Stimulated activated naive CD8-positive, alpha-beta T cell treated with anti-CD3 and anti-CD28 coated beads, Interleukin-15, amount 100 ng/mL, for 72 hours (primary cell): ENCODE results near the gene BLID.

Experiments used
- ATAC-seq: fragments of 150-1000 bp; cut with Tn5 transposase; 2 replicates; pipeline ENCODE4 v1.10.0; 2021; ENCODE audit warnings: mild to moderate bottlenecking, moderate library complexity
- DNase-seq, 2 donors: peaks; one replicate each; pipeline ENCODE4 v3.0.0; 2021 to 2022
- H3K27ac Mint-ChIP-seq, 2 donors: one replicate each; pipeline ENCODE4 v1.8.0; 2022; ENCODE audit warnings: mild to moderate bottlenecking in 2 of 2, mixed read lengths in 2 of 2, moderate library complexity in 2 of 2
- H3K27me3 Mint-ChIP-seq: one replicate; pipeline ENCODE4 v1.8.0; 2022; ENCODE audit warnings: mixed read lengths
- H3K4me1 Mint-ChIP-seq: one replicate; pipeline ENCODE4 v1.8.0; 2022; ENCODE audit warnings: mild to moderate bottlenecking, mixed read lengths
- H3K4me3 Mint-ChIP-seq, 2 donors: one replicate each; pipeline ENCODE4 v1.8.0; 2022; ENCODE audit warnings: mild to moderate bottlenecking in 2 of 2, mixed read lengths in 2 of 2, moderate library complexity in 1 of 2
- H3K9me3 Mint-ChIP-seq, 2 donors: one replicate each; pipeline ENCODE4 v1.8.0; 2022; ENCODE audit warnings: mixed read lengths in 2 of 2

Gene BLID, protein sequence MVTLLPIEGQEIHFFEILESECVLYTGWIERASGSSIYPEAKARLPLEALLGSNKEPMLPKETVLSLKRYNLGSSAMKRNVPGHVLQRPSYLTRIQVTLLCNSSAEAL

DNA sequence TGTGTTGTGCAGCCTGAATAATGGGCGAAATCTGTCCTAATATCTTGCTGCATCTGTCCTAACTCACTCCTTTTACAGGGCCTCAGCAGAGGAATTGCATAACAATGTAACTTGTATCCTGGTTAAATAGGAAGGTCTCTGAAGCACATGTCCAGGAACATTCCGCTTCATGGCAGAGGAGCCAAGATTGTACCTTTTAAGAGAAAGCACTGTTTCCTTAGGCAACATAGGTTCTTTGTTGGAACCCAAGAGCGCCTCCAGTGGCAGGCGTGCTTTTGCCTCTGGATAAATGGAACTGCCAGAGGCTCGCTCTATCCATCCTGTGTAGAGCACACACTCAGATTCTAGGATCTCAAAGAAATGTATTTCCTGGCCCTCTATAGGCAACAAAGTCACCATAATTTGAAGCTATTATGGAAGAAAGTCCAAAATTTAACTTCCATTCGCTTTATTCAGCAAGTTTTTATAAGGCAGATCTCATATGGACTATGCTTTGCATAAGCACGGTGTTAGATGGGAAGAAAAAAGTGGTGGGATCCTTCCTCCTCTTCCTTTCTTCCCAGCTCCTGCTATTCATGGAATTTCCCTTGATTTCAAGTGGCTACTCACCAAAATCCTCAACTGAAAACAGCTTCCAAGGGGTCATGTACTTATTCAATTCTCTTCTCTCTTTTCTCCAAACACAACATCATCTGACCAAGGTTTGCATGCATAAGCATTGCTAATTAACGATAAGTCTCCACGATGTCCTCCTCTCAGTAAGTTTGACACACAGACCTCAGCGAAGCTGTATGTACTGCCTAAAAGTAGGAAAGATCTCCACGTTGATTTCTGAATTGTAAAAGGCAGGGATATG lies at the start of gene BLID:
Gene BLID (minus strand): TSS at position 692 of the 856 bp plus-strand sequence. CDS start 293 bp downstream, at position 399.
- no peak within 1 kb of the TSS for H3K27ac Mint-ChIP-seq
- no peak within 1 kb of the TSS for H3K4me3 Mint-ChIP-seq
- ATAC-seq (no peak), DNase-seq (no peak)
- no peaks in the 10 kb centered on the region for H3K9me3 Mint-ChIP-seq
- no peaks in the 10 kb centered on the region for H3K4me1 Mint-ChIP-seq
- no peaks in the 10 kb centered on the region for H3K27me3 Mint-ChIP-seq

DNA sequence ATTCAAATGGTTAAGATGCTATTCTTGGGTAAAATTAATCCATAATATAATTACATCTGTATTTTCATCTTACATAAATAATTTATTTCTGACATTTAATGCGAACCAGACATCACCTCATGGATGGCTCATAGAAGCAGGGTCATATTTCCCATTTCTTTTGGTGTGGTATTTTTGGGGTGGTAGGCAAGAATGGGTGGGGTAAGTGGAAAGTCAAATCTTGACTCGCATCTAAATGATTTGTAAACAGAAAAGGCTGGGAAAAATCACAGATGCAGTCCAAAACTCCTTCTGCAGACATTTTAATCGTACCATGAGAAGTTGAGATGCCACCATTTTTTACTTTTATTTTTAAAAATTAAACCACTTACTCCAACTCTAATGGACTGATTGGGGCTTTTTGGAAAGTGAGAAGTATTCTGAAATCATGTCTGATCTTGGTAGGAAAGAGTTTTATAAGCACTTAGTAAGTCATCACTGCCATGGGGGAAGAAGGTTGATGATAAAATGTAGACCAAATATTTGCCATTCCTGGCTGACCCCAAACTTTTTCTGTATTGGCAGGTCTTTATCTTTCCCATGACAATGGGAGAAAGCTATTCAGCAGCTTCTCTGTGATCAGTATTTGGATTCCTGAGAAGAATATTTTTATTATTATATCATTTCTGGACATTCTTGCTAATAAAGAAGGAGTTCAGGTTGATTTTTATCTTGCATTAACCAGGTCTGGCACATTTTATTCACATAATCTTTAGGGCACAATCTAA lies 47.2 kb upstream of the BLID start:
- no peak overlapping the region for H3K4me3 Mint-ChIP-seq
- ATAC-seq (no peak), DNase-seq (no peak)
- peaks cover 9% of the 10 kb centered on the region for H3K27me3 Mint-ChIP-seq
- no peak overlapping the region for H3K27ac Mint-ChIP-seq
- H3K9me3 Mint-ChIP-seq = no peaks in the 10 kb centered on the region
- no peaks in the 10 kb centered on the region for H3K4me1 Mint-ChIP-seq

DNA sequence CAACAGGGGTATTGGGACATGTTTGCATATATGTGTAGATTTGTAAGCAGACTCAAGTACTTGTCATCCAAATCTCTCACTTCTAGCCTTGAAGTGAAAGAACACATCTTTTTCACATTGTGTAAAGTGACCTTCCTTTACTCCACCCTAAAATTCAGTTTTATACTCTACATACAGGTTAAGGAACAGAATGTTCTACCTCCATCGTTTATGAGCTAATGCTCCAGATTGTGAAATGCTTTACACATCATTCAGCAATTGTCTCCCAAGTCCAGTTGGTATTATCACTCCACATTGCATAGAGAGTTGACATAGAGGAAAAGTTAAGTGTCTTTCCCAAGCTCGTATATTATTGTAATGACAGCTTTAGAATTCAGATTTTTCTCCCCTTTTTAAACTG lies 46.1 kb upstream of the BLID start:
- no peak overlapping the region for H3K27ac Mint-ChIP-seq
- DNase-seq (no peak), ATAC-seq (no peak)
- no peaks in the 10 kb centered on the region for H3K9me3 Mint-ChIP-seq
- H3K27me3 Mint-ChIP-seq = peaks cover 9% of the 10 kb centered on the region
- H3K4me3 Mint-ChIP-seq = no peak overlapping the region
- peaks cover 8% of the 10 kb centered on the region for H3K4me1 Mint-ChIP-seq

DNA sequence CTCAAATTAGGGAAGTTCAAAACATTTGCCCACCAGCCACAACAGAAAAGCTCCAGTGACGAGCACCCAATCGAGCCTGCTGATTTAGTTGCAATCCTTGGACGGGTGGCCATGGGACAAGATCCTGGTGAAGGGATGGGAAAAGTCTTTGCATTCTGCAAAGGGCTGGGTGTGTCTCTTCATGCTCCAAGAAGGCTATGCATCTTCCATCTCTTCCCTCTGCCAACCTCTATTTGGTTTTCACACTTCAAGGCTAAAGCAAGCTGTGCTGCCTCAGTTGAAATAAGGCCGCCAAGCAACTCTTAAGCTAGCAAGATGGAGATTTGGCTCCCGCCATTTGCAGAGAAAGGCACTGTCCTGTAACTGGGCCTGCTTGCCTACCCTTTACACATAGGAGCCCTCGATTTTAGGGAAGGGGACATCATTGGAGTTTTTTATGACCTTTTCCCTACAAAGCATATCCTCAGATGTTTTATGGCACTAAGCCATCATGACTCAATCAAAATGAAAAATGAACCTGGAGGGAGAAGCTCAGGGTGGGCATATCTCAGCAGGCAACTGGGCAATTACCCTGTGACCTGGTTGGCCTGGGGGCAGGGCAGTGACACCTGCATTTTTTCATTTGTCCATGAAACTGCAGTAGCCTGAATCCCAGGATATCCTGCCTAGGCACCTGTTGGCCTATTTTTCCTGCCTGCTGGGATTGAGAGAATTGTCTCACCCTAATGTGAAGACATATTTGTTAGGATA lies 45.0 kb upstream of the BLID start:
- Mint-ChIP-seq H3K4me3 (no peak overlapping the region), H3K4me1 (peaks cover 18% of the 10 kb centered on the region), H3K9me3 (no peaks in the 10 kb centered on the region), H3K27ac (no peak overlapping the region), H3K27me3 (peaks cover 18% of the 10 kb centered on the region)
- DNase-seq (no peak), ATAC-seq (no peak)

DNA sequence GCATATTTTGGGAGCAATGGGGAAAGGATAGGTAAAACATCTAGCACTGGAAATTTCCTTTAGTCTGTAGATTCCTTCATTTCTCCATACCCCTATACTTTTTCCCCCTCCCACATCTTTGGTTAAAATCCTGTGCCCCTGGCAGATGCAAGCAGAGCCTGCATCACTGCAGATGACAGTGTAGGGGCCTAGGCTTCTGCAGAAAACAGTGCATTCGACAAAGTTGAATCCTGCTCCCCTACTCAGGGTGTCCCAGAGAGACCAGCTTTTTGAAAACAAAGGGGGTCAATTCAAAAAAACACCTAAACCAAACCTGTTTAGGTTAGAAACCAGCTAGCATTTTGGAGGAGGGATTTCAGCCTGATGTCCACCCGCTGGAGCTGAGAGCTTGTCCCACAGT lies 43.8 kb upstream of the BLID start:
- Mint-ChIP-seq H3K4me3 (no peak overlapping the region), H3K27ac (no peak overlapping the region), H3K9me3 (no peaks in the 10 kb centered on the region), H3K4me1 (peaks cover 18% of the 10 kb centered on the region), H3K27me3 (peaks cover 19% of the 10 kb centered on the region)
- DNase-seq (no peak), ATAC-seq (no peak)

DNA sequence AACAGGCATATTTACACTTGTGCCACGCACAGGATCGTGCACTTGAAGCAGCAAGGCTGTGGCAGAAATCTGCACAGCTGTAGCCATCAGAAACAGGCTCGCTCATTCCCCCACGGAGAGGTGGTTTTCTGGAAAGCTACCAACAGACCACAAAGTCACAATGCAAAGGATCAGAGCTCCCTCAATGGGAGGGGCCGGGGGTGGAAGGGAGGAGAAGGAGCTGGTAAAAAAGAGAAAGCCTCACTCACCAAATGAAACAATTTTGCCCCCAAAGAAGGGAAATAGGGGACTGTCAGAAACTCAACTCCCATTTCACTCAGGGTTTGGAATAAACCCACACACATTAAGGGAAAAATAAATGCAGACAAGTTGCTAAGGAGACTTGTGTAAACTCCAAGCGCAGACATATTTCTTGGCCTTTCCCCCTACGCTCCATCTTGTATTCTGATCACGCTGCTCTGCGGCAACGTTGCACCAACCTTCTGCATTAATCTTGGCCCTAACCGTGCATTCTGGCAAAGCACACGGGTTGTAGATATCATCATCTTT lies 43.2 kb upstream of the BLID start:
- ATAC-seq (no peak), DNase-seq (no peak)
- H3K27ac Mint-ChIP-seq = no peak overlapping the region
- H3K4me1 Mint-ChIP-seq = peaks cover 18% of the 10 kb centered on the region
- peaks cover 23% of the 10 kb centered on the region for H3K27me3 Mint-ChIP-seq
- H3K4me3 Mint-ChIP-seq = no peak overlapping the region
- no peaks in the 10 kb centered on the region for H3K9me3 Mint-ChIP-seq

DNA sequence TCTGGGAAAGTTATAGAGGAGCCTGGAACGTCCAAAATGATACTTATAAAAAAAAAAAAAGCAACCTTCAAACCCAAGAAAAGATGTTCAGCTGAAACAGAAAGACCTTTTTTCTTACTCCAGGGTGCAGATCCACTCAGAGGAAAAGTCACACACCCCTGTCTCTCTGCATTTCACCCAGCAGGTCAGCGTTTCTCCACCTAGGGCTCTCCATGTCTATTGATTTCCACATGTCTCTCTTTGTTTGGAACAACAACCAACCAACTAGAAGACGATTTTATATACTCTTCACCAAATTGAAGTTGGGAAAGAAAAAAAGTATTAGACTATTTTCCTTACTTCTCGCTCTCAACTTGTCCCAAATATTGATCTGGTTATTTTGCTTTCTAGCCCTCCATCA lies 42.2 kb upstream of the BLID start:
- DNase-seq = no peak
- H3K27me3 Mint-ChIP-seq = peaks cover 27% of the 10 kb centered on the region
- H3K4me3 Mint-ChIP-seq = no peak overlapping the region
- no peak for ATAC-seq
- no peaks in the 10 kb centered on the region for H3K9me3 Mint-ChIP-seq
- H3K4me1 Mint-ChIP-seq = peaks cover 18% of the 10 kb centered on the region
- no peak overlapping the region for H3K27ac Mint-ChIP-seq

DNA sequence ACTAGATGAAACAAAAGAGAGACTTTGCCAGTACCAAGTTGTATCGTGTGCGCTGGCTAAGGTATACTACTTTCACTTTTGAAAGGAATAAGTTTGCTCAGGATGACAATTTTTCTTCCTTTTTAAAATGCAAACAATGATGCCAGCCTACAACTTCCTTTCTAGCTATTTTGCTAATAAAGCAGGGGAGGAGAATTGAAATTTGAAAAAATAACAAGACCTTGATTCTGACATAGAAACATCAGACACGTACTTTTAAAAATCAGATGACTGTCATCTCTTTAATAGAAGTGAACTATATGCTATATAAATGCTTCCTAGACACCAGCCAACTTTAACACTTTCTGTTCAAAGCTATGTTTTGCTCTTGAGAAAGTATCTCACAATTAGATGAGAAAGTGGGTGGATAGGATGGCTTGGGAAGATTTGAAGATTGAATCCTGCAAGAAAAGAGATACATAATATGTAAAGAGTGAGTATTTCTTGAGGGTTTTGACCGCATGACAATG lies 41.7 kb upstream of the BLID start:
- no peak for DNase-seq
- peaks cover 18% of the 10 kb centered on the region for H3K4me1 Mint-ChIP-seq
- peak overlapping the region; percentile 50 to 54 for H3K4me3 Mint-ChIP-seq
- no peak overlapping the region for H3K27ac Mint-ChIP-seq
- H3K27me3 Mint-ChIP-seq = peaks cover 27% of the 10 kb centered on the region
- no peaks in the 10 kb centered on the region for H3K9me3 Mint-ChIP-seq
- ATAC-seq = no peak

DNA sequence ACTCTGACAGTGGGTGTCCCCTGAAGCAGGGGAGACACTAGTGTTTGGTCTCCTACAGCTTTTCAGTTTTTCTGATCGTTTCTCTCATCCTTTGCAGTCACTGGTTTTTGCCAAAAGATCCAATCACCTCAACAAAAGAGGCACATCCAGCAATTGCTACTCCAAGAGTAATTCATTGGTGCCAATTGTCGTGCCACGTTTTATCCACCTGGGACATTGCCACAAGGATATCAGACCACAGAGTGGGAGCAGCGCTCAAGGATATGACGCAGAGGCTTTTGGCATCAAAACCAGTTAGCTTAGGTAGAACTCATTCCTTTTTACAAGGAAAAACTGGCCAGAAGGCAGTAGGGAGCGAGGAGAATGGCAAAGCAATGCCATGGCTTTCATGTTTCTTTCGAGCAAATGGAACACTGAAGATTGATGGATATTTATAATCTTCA lies 40.9 kb upstream of the BLID start:
- DNase-seq (no peak), ATAC-seq (no peak)
- Mint-ChIP-seq H3K4me1 (peaks cover 18% of the 10 kb centered on the region), H3K4me3 (peak overlapping the region; percentile 50 to 54), H3K9me3 (no peaks in the 10 kb centered on the region), H3K27me3 (peaks cover 27% of the 10 kb centered on the region), H3K27ac (peak overlapping the region in 1 of 2 donors; percentile 80)

DNA sequence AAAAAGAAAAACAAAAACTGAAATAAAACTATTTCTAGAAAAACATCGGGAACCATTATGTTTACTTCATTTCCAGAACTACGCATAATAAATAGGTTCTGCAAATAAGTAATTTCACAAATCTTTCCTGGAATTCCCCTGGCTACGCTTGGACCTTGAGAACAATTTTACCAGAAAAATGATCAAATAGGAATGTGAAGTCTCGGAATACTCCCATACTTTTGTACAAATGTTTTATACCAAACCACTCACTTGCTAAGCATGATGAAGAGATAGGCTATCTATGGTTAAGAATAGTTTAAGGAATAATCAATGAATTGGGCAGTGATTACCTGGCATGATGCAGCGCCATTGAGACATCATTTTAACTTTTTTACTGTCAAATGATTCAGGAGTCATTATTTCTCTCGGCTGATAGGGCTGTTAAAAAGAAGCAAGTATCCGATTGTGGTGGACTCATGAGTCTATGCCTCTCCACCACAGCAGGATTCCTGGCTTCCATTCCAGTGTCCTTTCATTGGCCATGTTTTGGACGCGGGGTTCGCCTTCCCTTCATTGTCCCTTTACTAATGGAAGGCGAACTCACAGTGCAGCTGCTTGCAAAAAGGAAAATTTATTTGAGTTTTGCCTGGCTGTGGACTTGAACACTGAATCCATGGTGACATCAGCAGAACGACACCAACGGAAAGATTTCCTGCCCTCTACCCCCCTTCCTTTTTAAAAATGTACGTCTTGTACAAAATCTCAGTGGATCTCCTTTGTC lies 39.9 kb upstream of the BLID start:
- no peaks in the 10 kb centered on the region for H3K9me3 Mint-ChIP-seq

DNA sequence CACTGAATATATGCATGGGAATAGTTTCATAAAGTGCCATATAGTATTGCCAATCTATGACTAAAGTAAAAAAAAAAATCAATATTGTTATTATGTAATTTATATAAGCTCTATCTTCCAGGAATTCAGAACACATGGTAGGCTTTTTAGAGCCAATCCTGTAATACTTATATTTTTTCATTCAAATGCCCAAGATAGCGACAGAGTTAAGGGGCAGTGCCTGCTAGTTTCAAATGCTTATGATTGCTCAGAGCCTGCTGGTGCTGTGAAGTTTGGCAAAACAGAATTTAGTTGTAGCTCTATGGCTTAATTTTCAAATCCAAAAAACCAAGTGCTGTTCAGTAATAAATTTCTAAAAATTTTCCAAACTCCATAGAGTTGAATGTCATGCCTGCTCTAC lies 39.0 kb upstream of the BLID start:
- Mint-ChIP-seq H3K27me3 (peaks cover 27% of the 10 kb centered on the region), H3K4me1 (peaks cover 18% of the 10 kb centered on the region), H3K9me3 (no peaks in the 10 kb centered on the region), H3K27ac (no peak overlapping the region), H3K4me3 (no peak overlapping the region)
- DNase-seq (no peak), ATAC-seq (no peak)

More for the DNA sequence above, 39.9 kb upstream of the BLID start:
- H3K4me3 Mint-ChIP-seq = peak overlapping the region in 1 of 2 donors; percentile 50
- no peak for DNase-seq
- ATAC-seq = no peak
- no peak overlapping the region for H3K27ac Mint-ChIP-seq
- peaks cover 27% of the 10 kb centered on the region for H3K27me3 Mint-ChIP-seq
- H3K4me1 Mint-ChIP-seq = peaks cover 18% of the 10 kb centered on the region

DNA sequence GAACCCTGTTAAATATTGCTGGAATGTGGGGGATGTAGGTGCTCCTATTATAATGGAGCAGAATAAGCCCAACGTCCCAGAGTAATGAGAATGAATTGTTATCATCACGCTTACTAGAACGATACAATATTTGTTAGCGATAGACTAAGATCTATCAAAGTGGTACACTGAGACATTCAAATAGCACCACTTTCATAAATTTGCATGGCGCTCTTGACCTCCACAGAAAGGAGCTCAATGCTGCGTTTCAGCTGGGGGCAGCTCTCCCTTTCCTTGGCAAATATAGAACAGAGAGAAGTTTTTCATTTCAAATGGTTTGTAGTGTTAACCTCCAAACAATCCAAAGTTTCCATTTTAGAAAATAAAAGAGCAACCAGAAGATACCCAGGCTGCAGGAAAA lies 38.2 kb upstream of the BLID start:
- DNase-seq (no peak), ATAC-seq (no peak)
- Mint-ChIP-seq H3K9me3 (no peaks in the 10 kb centered on the region), H3K4me1 (peaks cover 18% of the 10 kb centered on the region), H3K27me3 (peaks cover 26% of the 10 kb centered on the region), H3K4me3 (no peak overlapping the region), H3K27ac (no peak overlapping the region)

DNA sequence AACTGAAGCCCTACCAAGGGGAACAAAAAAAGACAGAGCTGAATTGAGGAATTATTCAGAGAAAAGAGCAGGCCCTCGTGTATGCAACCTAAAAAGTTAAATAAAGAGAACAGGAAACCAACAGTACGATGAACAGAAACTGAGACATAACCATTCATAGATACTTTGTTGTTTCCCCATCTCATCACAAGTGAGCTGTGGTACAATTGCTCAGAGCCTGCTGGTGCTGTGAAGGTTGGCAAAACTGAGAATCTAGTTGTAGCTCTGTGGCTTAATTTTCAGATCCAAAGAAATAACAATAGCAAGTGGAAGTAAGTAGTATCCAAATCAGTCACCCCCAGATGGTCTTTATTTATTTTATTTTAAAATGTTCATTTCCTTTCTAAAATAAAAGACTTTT lies 37.7 kb upstream of the BLID start:
- DNase-seq = no peak
- H3K9me3 Mint-ChIP-seq = no peaks in the 10 kb centered on the region
- ATAC-seq = no peak
- H3K27ac Mint-ChIP-seq = no peak overlapping the region
- no peak overlapping the region for H3K4me3 Mint-ChIP-seq
- peaks cover 18% of the 10 kb centered on the region for H3K4me1 Mint-ChIP-seq
- H3K27me3 Mint-ChIP-seq = peaks cover 22% of the 10 kb centered on the region

DNA sequence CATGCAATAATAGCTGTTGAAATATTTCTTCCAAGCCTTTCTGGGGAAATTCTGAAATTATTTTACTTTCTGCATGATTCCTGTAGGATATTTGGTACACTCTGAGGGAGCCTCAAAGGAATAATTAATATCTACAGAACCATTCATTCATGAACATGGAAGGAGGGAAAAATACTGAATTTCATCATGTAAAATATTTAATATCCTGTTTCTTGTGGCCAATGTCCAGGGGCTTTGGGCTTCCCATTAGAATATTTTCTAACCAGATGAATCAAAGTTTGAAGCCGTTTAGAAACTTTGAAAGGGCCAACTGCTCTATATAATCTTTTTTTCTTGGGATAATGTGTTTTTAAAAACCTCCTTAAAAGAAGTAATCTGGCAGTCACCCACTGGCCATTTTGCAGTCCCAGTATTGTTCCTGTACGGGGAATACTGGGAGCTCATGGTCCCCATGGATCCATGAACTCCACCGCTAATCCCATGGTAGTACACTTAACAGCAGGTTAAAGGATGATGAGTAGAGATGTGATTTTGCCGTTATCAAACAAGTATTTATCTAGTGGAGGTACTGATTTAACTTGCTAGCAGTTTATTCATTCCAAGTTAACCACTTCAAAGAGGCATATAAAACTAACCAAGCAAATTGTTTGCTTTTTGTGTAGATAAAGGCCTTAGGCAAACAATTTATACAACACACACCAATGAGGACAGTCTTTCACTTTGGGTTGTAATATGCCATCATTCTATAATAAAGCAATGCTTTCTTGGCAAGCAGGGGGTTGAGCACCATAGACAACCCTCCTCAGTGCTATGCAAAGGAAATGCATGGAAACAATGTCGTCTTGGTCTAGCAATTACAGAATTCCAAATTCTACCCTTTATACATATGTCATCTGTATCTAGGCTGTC lies 34.5 kb upstream of the BLID start:
- Mint-ChIP-seq H3K4me1 (no peaks in the 10 kb centered on the region), H3K9me3 (no peaks in the 10 kb centered on the region), H3K4me3 (no peak overlapping the region), H3K27ac (no peak overlapping the region), H3K27me3 (peaks cover 8% of the 10 kb centered on the region)
- DNase-seq = no peak
- ATAC-seq = no peak
